ENCODE data around the gene KATNB1. TPM values are rescaled to one million over a fixed set of nuclear protein-coding genes. Genes with fewer than 3 reads are reported as not detected.

Gene KATNB1
- total RNA-seq, 1 experiment from 2014 or later = 32.2 TPM

GRCh38 chr16:57738844-57739243 is 3.3 kb downstream of the KATNB1 start:
- Histone ChIP-seq H2AFZ (ENCODE audit: low read depth, low read length, poor library complexity, severe bottlenecking) (no peak overlapping the region), H3K9me3 (ENCODE audit: control insufficient read depth in 1 of 2, insufficient read depth in 1 of 2, low read depth in 1 of 2, low read length in 2 of 2) (no peaks in the 10 kb centered on the region), H3K79me2 (ENCODE audit: insufficient read depth, low read length) (peaks cover 10% of the 10 kb centered on the region; the same call in 1 of the 2 replicates), H3K9me2 (ENCODE audit: insufficient read depth) (no peaks in the 10 kb centered on the region), H3K4me1 (ENCODE audit: control insufficient read depth in 1 of 2, insufficient read depth in 2 of 2, low read length in 2 of 2) (peaks cover 8 to 23% of the 10 kb centered on the region in 2 experiments), H3K4me3 (replicated peaks in 1 of 2; ENCODE audit: low read depth in 1 of 2, low read length in 2 of 2) (no peak overlapping the region), H4K20me1 (ENCODE audit: insufficient read depth) (no peaks in the 10 kb centered on the region), H3K9ac (ENCODE audit: low read length) (no peak overlapping the region), H3K27me3 (ENCODE audit: insufficient read depth, low read length) (no peaks in the 10 kb centered on the region), H3K27ac (ENCODE audit: low read depth, low read length) (no peak overlapping the region), H3K36me3 (ENCODE audit: control insufficient read depth in 1 of 2, insufficient read depth in 2 of 2, low read length in 2 of 2) (no peaks in the 10 kb centered on the region), H3K4me2 (ENCODE audit: low read length) (no peak overlapping the region)
- ChIA-PET CTCF (no interaction called here), RAD21 (ENCODE audit: low non-redundant PET in 1 of 2, low total read pairs in 2 of 2, uncharacterized antibody in 2 of 2, unreplicated experiment in 2 of 2) (no interaction called here), POLR2A (interaction anchor here (0.6 kb wide), 1 partner anchor 184 kb away, joined by 4 read pairs; no protein-coding TSS in a partner anchor)
- DNase-seq (ENCODE audit: low read depth, low spot score) (no peak), ATAC-seq (no peak)
- TF ChIP-seq POLR2A (IDR thresholded peaks at IDR 0.05; ENCODE audit: borderline replicate concordance, extremely low read depth, insufficient read depth, insufficient read length) (no peak), EGR1 (IDR thresholded peaks at IDR 0.05; ENCODE audit: low read depth) (no peak), MAX (IDR thresholded peaks at IDR 0.05) (no peak), ZNF274 (IDR thresholded peaks at IDR 0.05; ENCODE audit: low read depth, low read length) (no peak), EZH2phosphoT487 (IDR thresholded peaks at IDR 0.05; ENCODE audit: borderline replicate concordance) (no peak), JUND (IDR thresholded peaks at IDR 0.05) (no peak), SP1 (IDR thresholded peaks at IDR 0.05; ENCODE audit: low read depth) (no peak), CTCF (IDR thresholded peaks at IDR 0.05 in 2 of 3, conservative IDR thresholded peaks at IDR 0.05 in 1 of 3; ENCODE audit: borderline replicate concordance in 1 of 3, insufficient read depth in 1 of 3, low read depth in 2 of 3, low read length in 2 of 3) (no peak), SRF (IDR thresholded peaks at IDR 0.05; ENCODE audit: low read depth) (no peak), TCF7L2 (IDR thresholded peaks at IDR 0.05; ENCODE audit: borderline replicate concordance, extremely low read depth, insufficient read depth, insufficient read length) (no peak), CBX3 (IDR thresholded peaks at IDR 0.05; ENCODE audit: low read depth) (no peak), CEBPB (IDR thresholded peaks at IDR 0.05; ENCODE audit: low read depth) (no peak), FOSL1 (IDR thresholded peaks at IDR 0.05; ENCODE audit: low read depth) (no peak), RAD21 (IDR thresholded peaks at IDR 0.05; ENCODE audit: low read depth) (no peak), REST (IDR thresholded peaks at IDR 0.05; ENCODE audit: low read depth) (no peak), YY1 (IDR thresholded peaks at IDR 0.05; ENCODE audit: extremely low read depth, insufficient replicate concordance, low read depth, low read length) (no peak), SIN3A (IDR thresholded peaks at IDR 0.05; ENCODE audit: low read depth) (no peak), EZH2 (IDR thresholded peaks at IDR 0.05) (no peak), POLR2AphosphoS5 (IDR thresholded peaks at IDR 0.05; ENCODE audit: low read depth, low read length) (no peak)
- intact Hi-C loops (cut with micrococcal nuclease) = loop anchor here (5.0 kb wide), 1 partner anchor 147 kb away; no protein-coding TSS in a partner anchor
- no TSS peak for BruUV-seq (replicated peaks)
